ENCODE results near the gene TMPRSS6.

Gene TMPRSS6

DNA sequence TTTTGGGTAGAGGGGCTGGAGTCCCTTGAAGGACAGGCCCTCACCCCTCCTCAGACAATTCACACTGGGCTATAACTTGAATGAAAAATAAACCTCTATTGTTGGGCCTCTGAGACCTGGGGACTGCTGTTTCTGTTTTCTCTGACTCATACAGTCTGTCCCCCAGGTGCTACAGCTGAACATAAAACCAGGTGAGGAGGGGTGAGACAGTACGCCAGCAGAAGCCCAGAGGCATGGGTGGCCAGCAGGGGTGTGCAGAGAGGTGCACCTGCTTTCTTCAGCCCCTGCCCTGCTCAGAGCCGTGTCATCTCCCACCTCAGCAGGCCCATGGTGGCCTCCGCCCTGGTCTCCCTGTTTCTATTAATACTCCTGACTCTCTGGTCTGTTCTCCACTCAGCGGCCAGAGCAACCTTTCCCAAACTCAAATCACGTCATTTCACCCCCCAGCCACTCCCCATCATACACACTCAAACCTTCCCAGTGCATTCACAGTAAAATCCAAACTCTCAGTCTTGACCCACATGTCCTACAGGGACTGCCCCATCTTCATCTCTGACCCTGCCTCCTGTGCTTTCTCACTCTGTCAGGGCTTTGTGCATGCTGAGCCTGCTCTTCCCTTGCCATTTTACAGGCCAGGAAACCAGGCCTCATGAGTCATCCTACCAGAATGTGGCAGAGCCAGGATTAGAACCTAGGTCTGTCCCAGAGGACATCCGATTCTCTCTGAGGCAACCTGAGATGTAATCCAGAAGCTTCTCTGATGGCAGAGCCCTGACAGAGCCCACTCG lies 45.6 kb upstream of the TMPRSS6 start:
- Mint-ChIP-seq H3K4me3 (no peak overlapping the region), H3K27me3 (ENCODE audit: low read depth) (peaks cover 21% of the 10 kb centered on the region), H3K4me1 (peaks cover 15% of the 10 kb centered on the region), H3K9me3 (peaks cover 3% of the 10 kb centered on the region), H3K36me3 (ENCODE audit: low read depth) (no peaks in the 10 kb centered on the region), H3K27ac (no peak overlapping the region)
- TF ChIP-seq, protein P1, sequence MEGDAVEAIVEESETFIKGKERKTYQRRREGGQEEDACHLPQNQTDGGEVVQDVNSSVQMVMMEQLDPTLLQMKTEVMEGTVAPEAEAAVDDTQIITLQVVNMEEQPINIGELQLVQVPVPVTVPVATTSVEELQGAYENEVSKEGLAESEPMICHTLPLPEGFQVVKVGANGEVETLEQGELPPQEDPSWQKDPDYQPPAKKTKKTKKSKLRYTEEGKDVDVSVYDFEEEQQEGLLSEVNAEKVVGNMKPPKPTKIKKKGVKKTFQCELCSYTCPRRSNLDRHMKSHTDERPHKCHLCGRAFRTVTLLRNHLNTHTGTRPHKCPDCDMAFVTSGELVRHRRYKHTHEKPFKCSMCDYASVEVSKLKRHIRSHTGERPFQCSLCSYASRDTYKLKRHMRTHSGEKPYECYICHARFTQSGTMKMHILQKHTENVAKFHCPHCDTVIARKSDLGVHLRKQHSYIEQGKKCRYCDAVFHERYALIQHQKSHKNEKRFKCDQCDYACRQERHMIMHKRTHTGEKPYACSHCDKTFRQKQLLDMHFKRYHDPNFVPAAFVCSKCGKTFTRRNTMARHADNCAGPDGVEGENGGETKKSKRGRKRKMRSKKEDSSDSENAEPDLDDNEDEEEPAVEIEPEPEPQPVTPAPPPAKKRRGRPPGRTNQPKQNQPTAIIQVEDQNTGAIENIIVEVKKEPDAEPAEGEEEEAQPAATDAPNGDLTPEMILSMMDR (IDR thresholded peaks at IDR 0.05; ENCODE audit: unreplicated experiment in 3 of 3): no peak

DNA sequence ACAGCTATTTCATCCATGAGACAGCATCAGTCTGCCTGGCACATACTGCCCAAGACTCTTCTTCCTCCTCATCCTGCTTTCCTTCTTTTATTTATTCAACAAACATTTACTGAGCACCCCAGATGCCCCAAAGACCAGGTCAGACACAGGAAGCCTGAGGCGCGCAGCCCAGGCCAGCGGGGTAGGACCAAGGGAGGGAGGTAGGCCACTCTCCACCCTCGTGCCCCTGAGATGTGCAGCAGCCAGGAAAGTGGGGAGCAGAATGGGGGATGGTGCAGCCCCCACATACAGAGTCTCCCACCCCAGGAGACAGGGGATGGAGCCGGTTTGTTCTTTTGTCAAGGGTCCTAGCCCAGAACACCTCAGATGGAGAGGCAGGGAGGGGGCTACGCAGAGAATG lies 44.4 kb upstream of the TMPRSS6 start:
- no peaks in the 10 kb centered on the region for H3K36me3 Mint-ChIP-seq (ENCODE audit: low read depth)
- TF ChIP-seq, protein P1 (IDR thresholded peaks at IDR 0.05; ENCODE audit: unreplicated experiment in 3 of 3): no peak
- H3K9me3 Mint-ChIP-seq: peaks cover 3% of the 10 kb centered on the region
- peaks cover 17% of the 10 kb centered on the region for H3K27me3 Mint-ChIP-seq (ENCODE audit: low read depth)
- H3K4me1 Mint-ChIP-seq: peaks cover 15% of the 10 kb centered on the region
- peak overlapping the region in 2 of 3 experiments; percentile 11 to 18 for H3K27ac Mint-ChIP-seq
- H3K4me3 Mint-ChIP-seq: no peak overlapping the region

DNA sequence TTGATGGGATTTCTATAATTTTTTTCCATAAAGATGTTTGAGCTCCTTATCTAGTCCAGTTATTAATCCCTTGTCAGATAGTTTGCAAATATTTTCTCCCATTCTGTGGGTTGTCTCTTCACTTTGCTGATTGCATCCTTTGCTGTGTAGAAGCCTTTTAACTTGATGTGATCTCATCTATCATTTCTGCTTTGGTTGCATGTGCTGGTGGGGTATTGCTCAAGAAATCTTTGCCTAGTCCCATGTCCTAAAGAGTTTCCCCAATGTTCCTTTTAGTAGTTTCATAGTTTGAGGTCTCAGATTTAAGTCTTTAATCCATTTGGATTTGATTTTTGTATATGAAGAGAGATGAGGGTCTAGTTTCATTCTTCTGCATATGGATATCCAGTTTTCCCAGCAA lies 41.9 kb upstream of the TMPRSS6 start:
- H3K36me3 Mint-ChIP-seq (ENCODE audit: low read depth): no peaks in the 10 kb centered on the region
- peaks cover 7% of the 10 kb centered on the region for H3K4me1 Mint-ChIP-seq
- H3K27ac Mint-ChIP-seq: no peak overlapping the region
- H3K4me3 Mint-ChIP-seq: no peak overlapping the region
- H3K9me3 Mint-ChIP-seq: peaks cover 3% of the 10 kb centered on the region
- TF ChIP-seq, protein P1 (IDR thresholded peaks at IDR 0.05; ENCODE audit: unreplicated experiment in 3 of 3): no peak
- H3K27me3 Mint-ChIP-seq (ENCODE audit: low read depth): peaks cover 8% of the 10 kb centered on the region

DNA sequence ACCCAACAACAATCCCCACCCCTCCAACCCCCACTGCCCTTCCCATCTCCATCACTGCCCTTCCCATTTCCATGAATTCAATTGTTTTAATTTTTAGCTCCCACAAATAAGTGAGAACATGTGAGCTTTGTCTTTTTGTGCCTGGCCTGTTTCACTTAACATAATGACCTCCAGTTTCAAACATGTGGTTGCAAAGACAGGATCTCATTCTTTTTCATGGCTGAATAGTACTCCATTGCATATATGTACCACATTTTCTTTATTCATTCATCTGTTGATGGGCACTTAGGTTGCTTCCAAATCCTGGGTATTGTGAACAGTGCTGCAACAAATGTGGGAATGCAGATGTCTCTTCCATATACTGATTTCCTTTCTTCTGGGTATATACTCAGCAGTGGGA lies 41.2 kb upstream of the TMPRSS6 start:
- no peaks in the 10 kb centered on the region for H3K36me3 Mint-ChIP-seq (ENCODE audit: low read depth)
- no peak overlapping the region for H3K27ac Mint-ChIP-seq
- H3K27me3 Mint-ChIP-seq (ENCODE audit: low read depth): peaks cover 15% of the 10 kb centered on the region
- peaks cover 10% of the 10 kb centered on the region for H3K4me1 Mint-ChIP-seq
- H3K9me3 Mint-ChIP-seq: peaks cover 3% of the 10 kb centered on the region
- H3K4me3 Mint-ChIP-seq: no peak overlapping the region
- TF ChIP-seq, protein P1 (IDR thresholded peaks at IDR 0.05; ENCODE audit: unreplicated experiment in 3 of 3): no peak

DNA sequence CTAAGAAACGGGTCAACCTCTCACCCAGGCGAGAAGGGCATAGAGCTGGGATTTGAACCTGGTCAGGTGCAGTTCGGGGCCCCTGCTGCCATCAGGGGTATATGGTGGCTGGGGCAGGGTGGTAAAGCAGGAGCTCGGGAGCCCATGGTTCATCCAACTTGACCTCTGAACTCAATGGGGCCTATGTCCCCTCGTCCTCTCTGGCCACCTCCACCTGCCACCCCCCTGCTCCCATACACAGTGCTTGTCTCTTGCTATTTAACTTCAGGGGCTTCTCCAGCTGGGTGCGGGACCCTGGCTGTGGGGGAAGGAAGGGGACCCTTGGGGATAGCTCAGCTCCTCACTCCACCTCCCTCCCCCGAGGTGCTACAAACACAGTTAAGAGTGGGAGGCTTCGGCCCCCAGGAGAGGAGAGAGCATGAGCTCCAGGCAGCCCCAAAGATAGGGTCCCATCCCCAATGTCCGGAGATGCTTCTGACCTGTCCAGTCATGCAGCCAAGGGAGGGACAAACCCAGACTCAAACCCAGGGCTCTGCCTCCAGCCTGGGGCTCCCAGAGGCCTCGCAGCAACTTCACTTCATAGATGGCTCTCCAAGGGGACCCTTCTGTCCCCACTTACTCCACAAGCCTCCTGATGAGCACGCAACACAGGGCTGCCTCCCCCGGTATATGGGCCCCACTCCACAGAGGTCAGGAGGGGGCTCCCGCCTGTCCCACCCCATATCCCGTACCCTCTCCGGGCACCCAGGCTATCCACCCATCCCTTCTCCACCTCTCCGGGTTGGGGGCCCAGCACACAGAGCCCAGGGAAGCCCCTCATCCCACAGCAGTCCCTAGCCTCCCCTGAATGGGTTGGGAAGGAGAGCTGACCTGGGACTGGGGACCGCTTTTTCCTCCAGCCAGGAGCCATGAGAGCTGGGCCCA lies 39.5 kb upstream of the TMPRSS6 start:
- Mint-ChIP-seq H3K9me3 (peaks cover 6% of the 10 kb centered on the region), H3K4me1 (peaks cover 18% of the 10 kb centered on the region), H3K27me3 (ENCODE audit: low read depth) (peaks cover 24% of the 10 kb centered on the region), H3K27ac (no peak overlapping the region), H3K36me3 (ENCODE audit: low read depth) (no peaks in the 10 kb centered on the region), H3K4me3 (no peak overlapping the region)
- TF ChIP-seq, protein P1 (IDR thresholded peaks at IDR 0.05; ENCODE audit: unreplicated experiment in 3 of 3): no peak
